ENCODE measurements around the gene SAMD7.

Gene SAMD7

GRCh38 chr3:169907944-169908343, 3.4 kb upstream of the SAMD7 start:
- DNase-seq (ENCODE audit: low read depth): no peak

DNA sequence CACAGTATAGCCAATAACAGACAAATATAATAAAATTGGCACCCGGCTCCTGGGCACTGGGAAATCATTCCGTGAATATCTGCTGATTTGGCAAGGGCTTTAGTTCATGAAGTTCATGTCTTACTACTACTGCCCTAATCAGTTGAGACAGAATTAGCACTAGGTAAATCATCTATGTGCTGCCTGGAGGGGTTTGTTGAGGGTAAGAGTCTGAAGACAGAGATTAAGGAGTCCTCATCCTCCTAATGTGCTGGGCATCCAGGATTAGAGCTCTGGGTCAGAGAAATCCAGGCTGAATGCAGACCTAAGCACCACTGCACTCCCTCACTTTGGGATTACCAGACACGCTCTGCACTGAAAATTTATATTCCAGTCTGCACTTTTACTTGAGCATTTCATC, 2.0 kb downstream of the SAMD7 start:
- DNase-seq (ENCODE audit: low read depth): no peak

- peak; percentile 4 for DNase-seq (ENCODE audit: low read depth)
Measured at GRCh38 chr3:169914321-169914720, 2.9 kb downstream of the SAMD7 start.

DNA sequence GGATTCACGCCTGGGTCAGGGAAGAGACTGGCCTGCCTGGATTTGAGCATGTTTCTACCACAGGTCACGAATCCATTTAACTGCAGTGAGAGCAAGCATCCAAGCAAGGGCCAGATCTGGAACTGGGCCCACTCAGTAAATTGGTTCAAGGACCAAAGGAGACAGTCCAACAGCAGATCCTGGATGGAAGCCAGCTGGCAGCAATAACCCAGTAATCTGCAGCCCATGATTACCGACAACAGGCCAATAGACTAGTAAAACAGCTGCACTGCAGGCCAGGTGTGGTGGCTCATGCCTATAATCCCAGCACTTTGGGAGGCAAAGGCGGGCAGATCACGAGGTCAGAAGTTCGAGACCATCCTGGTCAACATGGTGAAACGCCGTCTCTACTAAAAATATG, 11.8 kb downstream of the SAMD7 start:
- DNase-seq (ENCODE audit: low read depth): peak; percentile 5

GRCh38 chr3:169923831-169924230, 12.5 kb downstream of the SAMD7 start:
- no peak for DNase-seq (ENCODE audit: low read depth)

DNA sequence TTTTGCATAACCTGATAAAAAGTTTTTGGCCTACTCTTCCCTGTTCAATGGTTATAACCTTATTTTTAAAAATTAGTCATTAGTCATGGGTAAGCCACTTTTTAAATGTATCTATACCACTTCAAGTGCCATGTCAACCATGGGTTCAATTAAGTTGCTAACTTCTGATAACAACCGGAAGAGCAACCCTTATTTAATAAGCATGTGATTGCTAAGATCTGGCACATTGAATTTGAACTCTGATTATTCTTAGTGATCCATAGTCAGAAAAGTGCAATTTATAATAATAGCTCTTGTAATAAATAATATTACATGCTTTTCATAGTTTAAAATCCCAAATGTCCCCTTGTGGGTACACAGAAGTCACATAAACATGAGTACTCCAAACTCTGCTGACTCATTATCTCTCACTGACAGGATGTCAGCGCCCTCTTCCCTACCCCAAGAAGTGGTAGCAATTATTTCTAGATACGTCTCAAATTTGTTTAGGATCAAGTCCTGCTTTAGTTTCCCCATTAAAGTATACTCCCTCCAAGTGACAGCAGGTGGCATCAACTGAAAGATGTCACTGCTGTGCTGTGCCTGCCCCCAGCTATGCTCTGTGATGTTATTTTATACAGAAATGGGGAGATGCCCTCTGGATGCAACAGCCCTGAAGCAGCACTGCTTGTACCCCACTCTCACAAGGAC, 18.6 kb downstream of the SAMD7 start:
- no peak for DNase-seq (ENCODE audit: low read depth)

GRCh38 chr3:169930843-169931242, 19.5 kb downstream of the SAMD7 start:
- no peak for DNase-seq (ENCODE audit: low read depth)

GRCh38 chr3:169931747-169932520, 20.6 kb downstream of the SAMD7 start:
- no peak for DNase-seq (ENCODE audit: low read depth)

GRCh38 chr3:169939320-169939719, 27.9 kb downstream of the SAMD7 start:
- DNase-seq (ENCODE audit: low read depth): no peak

GRCh38 chr3:169939751-169940150, 28.4 kb downstream of the SAMD7 start:
- no peak for DNase-seq (ENCODE audit: low read depth)

- DNase-seq (ENCODE audit: low read depth): no peak
Measured at GRCh38 chr3:169940470-169941181, 29.3 kb downstream of the SAMD7 start.

DNA sequence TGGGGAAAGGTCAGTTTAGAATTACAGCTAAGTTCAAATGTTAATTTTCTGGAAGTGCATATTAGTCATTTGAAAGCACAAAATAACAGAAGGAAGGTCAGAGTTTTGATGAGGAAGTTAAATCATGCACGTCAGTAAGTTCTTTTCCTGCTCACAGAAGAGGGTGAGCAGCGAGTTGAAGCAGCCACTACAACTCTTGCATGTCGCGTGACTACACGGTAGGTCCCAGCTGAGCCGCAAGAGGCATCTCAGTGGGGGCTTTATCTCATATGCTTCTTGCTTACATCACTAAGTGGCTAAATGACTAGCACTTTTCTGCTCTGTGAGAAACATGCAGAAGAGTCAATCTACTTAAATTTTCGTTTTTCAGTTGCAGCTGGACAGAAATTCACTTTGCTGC, 33.9 kb downstream of the SAMD7 start:
- no peak for DNase-seq (ENCODE audit: low read depth)

DNA sequence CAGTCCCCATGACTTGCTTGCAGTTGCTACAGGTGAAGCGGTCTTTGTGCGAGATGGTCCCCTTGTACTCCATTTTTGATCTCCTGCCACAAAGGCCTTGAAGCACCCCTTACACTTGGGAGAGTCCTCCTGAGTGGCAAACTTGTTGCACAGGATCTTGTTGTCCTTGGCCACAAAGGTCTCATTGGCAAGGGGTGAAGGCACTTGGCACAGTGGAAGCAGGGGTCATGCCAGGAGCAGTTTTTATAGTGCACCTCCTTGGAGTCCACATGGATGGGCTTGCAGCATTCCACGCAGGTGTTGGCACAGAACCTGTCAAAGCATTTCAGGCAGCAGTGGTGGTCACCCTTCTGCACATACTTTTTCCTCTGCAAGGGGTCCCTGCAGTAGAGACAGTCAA, 35.0 kb downstream of the SAMD7 start:
- no peak for DNase-seq (ENCODE audit: low read depth)

DNA sequence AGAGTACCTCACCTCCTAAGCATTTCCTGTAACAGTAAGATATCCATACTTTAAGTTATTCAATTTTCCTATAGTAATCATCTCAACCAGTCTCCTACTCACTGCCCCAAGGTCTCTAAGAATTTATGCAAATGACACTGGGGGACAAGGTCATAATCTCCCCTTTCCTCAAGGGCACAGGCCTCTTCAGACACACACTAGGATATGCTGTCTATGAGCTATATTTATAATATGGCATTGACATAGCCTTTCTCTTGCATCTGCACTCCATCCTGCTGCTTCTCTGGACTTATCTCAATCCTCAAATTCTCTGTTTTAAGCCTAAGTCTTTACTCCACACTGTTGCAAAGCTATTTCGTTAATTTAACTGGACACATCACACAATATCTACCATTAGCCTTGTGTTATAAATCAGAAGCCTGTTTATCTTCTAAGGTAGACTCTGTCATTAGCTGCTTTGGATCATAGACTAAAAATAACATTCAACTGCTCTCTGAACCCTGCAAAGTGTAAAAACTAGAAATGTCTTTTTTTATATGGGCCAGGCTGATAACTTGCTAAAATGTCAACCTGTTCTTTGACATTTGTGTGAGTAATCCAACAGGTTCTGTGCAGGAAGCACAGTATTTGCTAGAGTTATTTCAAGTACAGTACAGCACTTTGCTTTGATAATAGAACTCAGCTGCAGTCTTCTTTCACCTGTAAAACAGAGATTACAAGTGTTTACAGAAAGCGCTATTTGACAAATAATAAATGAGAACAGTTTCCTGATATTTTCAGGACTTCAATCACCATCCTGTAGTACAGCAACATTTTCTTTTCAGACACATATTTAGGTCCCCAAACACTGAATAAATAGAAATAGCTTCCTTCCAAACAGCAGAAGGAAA, 37.4 kb downstream of the SAMD7 start:
- DNase-seq (ENCODE audit: low read depth): no peak

DNA sequence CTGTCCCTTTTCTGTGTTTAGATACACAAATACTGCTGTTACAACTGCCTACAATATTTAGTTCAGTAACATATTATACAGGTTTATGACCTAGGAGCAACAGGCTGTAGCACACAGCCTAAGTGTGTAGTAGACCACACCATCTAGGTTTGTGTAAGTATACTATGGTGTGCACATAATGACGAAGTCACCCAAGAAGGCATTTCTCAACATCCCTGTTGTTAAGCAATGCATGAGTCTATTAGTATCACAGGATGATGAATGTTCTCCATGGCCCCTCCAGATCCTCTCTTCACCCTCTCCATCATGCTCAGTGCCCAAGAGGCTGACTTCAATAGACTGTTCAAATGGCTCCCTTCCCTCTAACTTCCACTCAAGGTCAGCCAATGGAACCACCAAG, 40.7 kb downstream of the SAMD7 start:
- no peak for DNase-seq (ENCODE audit: low read depth)

- DNase-seq (ENCODE audit: low read depth): no peak
Measured at GRCh38 chr3:169953462-169954141, 42.2 kb downstream of the SAMD7 start.

DNA sequence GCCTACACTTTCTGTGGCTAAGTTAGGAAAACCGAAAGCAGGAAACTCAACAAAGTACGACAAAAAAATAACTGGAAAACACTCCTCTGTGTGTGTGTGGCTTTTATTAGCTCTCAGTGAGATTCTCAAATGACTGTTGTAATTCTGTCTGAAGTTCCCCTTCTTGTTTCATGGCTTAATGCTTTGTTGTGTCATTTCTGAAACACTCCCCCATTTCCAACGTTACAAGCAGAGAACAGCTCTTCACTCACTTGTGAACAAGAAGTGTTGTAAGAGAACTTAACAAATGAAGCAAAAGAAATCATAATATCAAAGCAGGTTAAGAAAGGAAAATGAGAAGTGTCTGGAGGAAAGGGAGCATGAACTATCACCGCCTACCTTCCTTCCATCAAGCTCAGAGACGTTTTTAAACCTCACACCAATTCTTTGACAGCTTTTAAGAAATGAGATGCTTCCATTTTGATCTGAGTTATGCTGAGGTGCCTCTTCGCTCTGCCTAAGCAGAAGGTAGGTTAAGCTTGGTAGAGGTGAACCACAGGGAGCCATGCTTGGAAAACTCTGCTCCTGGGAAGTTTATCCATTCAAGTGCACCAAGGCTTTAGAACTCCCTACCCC, 42.9 kb downstream of the SAMD7 start:
- DNase-seq (ENCODE audit: low read depth): no peak

GRCh38 chr3:169955406-169955805, 44.0 kb downstream of the SAMD7 start:
- no peak for DNase-seq (ENCODE audit: low read depth)

DNA sequence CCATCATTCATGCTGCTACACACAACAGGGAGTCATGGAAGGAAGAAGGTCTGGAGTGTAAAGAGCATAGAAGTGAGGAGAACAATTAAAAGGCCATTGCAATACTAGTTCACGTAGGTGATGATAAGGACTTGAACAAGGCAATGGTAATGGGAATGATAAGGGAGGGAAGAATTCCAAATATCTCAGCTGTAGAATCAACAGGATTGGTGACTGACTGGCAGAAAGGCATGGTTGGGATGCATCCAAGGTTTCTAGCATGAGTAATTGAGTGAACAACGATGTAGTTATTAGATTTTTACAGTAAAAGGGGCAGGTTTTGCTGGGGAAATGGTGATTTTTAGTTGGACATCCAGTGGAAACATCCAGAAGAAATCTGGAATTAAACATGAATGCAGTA, 52.8 kb downstream of the SAMD7 start:
- DNase-seq (ENCODE audit: low read depth): no peak

- DNase-seq (ENCODE audit: low read depth): no peak
Measured at GRCh38 chr3:169965562-169966427, 54.4 kb downstream of the SAMD7 start.
